CD14-positive monocyte (primary cell): ENCODE results near the gene PPM1H. TPM values are rescaled to one million over a fixed set of nuclear protein-coding genes. Genes with fewer than 3 reads are reported as not detected.

Experiments
- DNase-seq, 3 donors: peaks; one replicate each; pipeline ENCODE4 v3.0.0-alpha.2; 2011 to 2022
- H2AFZ ChIP-seq: 2 replicates; pipeline ENCODE4 v1.6.0; 2012; ENCODE audit warnings: mild to moderate bottlenecking, low read depth, low read length, inconsistent platforms; ENCODE audit not compliant: insufficient read depth, poor library complexity, severe bottlenecking
- H3K27ac ChIP-seq, 2 donors: 1 replicate in 1 of 2; 2 replicates in 1 of 2; pipeline ENCODE4 v1.5.1; 2012 to 2013; ENCODE audit warnings: low read length in 2 of 2, control low read depth in 1 of 2, inconsistent platforms in 1 of 2, low read depth in 1 of 2, mild to moderate bottlenecking in 1 of 2
- H3K27me3 ChIP-seq, 2 donors: one replicate each; pipeline versions ENCODE4 v1.6.0 to v1.6.1; 2011 to 2013; ENCODE audit warnings: low read length in 2 of 2; ENCODE audit not compliant: control insufficient read depth in 2 of 2, insufficient read depth in 2 of 2
- H3K36me3 ChIP-seq, 2 donors: replicated peaks in 1 of 2; 1 replicate in 1 of 2; 2 replicates in 1 of 2; pipeline versions ENCODE4 v1.5.1 to v1.6.1; 2012 to 2013; ENCODE audit warnings: low read length in 2 of 2, control low read depth in 1 of 2, inconsistent platforms in 1 of 2, mild to moderate bottlenecking in 1 of 2; ENCODE audit not compliant: insufficient read depth in 2 of 2, control insufficient read depth in 1 of 2
- H3K4me1 ChIP-seq, 2 donors: 1 replicate in 1 of 2; 2 replicates in 1 of 2; pipeline versions ENCODE4 v1.5.1 to v1.6.1; 2012 to 2013; ENCODE audit warnings: low read length in 2 of 2, control low read depth in 1 of 2, inconsistent platforms in 1 of 2, mild to moderate bottlenecking in 1 of 2, moderate library complexity in 1 of 2; ENCODE audit not compliant: insufficient read depth in 2 of 2, control insufficient read depth in 1 of 2
- H3K4me2 ChIP-seq: replicated peaks from 2 replicates; pipeline ENCODE3; 2012; ENCODE audit warnings: low read length, moderate library complexity, mild to moderate bottlenecking; ENCODE audit not compliant: poor library complexity, severe bottlenecking; ENCODE audit errors: extremely low read depth
- H3K4me3 ChIP-seq, 3 experiments: fragments of 200-600 bp in 1 of 3; sonication (generic) in 1 of 3; replicated peaks in 1 of 3; 1 replicate in 2 of 3; 2 replicates in 1 of 3; pipeline ENCODE4 v1.5.1; 2011 to 2013; ENCODE audit warnings: low read length in 3 of 3, mild to moderate bottlenecking in 3 of 3, control low read depth in 2 of 3, low read depth in 2 of 3, inconsistent platforms in 1 of 3, moderate library complexity in 1 of 3
- H3K79me2 ChIP-seq: 2 replicates; pipeline ENCODE4 v1.6.0; 2012; ENCODE audit warnings: mild to moderate bottlenecking, control low read depth, inconsistent platforms, low read length, moderate library complexity; ENCODE audit not compliant: insufficient read depth
- H3K9ac ChIP-seq: 2 replicates; pipeline ENCODE4 v1.6.0; 2017; ENCODE audit warnings: low read length, mild to moderate bottlenecking; ENCODE audit not compliant: insufficient read depth, poor library complexity, severe bottlenecking
- H3K9me3 ChIP-seq, 2 donors: replicated peaks in 1 of 2; 1 replicate in 1 of 2; 2 replicates in 1 of 2; pipeline versions ENCODE4 v1.5.1 to v1.6.1; 2012 to 2013; ENCODE audit warnings: low read length in 2 of 2, control low read depth in 1 of 2; ENCODE audit not compliant: control insufficient read depth in 1 of 2, insufficient read depth in 1 of 2
- H4K20me1 ChIP-seq: 2 replicates; pipeline ENCODE4 v1.6.0; 2012; ENCODE audit warnings: mild to moderate bottlenecking, low read length, control low read depth, moderate library complexity; ENCODE audit not compliant: insufficient read depth
- H3K27ac Mint-ChIP-seq, 7 donors: one replicate each; pipeline ENCODE4 v1.8.0; 2020; ENCODE audit warnings: mild to moderate bottlenecking in 7 of 7, mixed read lengths in 7 of 7, moderate library complexity in 6 of 7, inconsistent platforms in 2 of 7
- H3K27me3 Mint-ChIP-seq, 3 donors: one replicate each; pipeline ENCODE4 v1.8.0; 2021 to 2022; ENCODE audit warnings: low read depth in 3 of 3, mild to moderate bottlenecking in 3 of 3, mixed read lengths in 3 of 3, moderate library complexity in 3 of 3, inconsistent platforms in 1 of 3
- H3K36me3 Mint-ChIP-seq, 2 donors: one replicate each; pipeline ENCODE4 v1.8.0; 2020; ENCODE audit warnings: mixed read lengths in 2 of 2, inconsistent platforms in 1 of 2, mild to moderate bottlenecking in 1 of 2
- H3K4me1 Mint-ChIP-seq: one replicate; pipeline ENCODE4 v1.8.0; 2020; ENCODE audit warnings: mild to moderate bottlenecking, mixed read lengths
- H3K4me3 Mint-ChIP-seq, 2 donors: one replicate each; pipeline ENCODE4 v1.8.0; 2020; ENCODE audit warnings: mild to moderate bottlenecking in 2 of 2, mixed read lengths in 2 of 2, moderate library complexity in 1 of 2
- H3K9me3 Mint-ChIP-seq, 7 donors: one replicate each; pipeline ENCODE4 v1.8.0; 2020 to 2022; ENCODE audit warnings: mixed read lengths in 7 of 7, mild to moderate bottlenecking in 6 of 7, moderate library complexity in 6 of 7, inconsistent platforms in 2 of 7
- WGBS: methylation state at CpG from one replicate; pipeline ENCODE4 v1.1.5; 2013; ENCODE audit warnings: missing lambda C conversion rate; ENCODE audit not compliant: insufficient coverage; 5-methylcytosine and 5-hydroxymethylcytosine counted together
- intact Hi-C, 2 donors: fragments of 100-400 bp; cut with micrococcal nuclease; formaldehyde crosslinking; loops; one replicate each; pipeline versions ENCODE4 v1.15.0 to v1.15.1; 2023
- polyA plus RNA-seq, 3 donors: library from polyadenylated mRNA; depleted of rRNA in 1 of 3; unstranded in 2 of 3; stranded (reverse) in 1 of 3; fragments of 300-500 nt in 2 of 3; fragments of >200 nt in 1 of 3; fragmentation: Illumina TruSeq in 2 of 3; gene quantifications; 1 replicate in 2 of 3; 2 replicates in 1 of 3; pipeline ENCODE4 v1.2.3, GENCODE V29; 2012 to 2021
- TF ChIP-seq, protein P1 (sequence below): fragments of 200-600 bp; IDR thresholded peaks from one replicate; pipeline ENCODE4 v1.8.0; 2022; ENCODE audit warnings: antibody characterized with exemption, mild to moderate bottlenecking

PPM1H gene
- polyA plus RNA-seq, 3 donors = 1.5 to 2.8 (median 1.9) TPM

GRCh38 chr12:62686938-62687337 is 248.0 kb downstream of the PPM1H start:
- H3K27ac Mint-ChIP-seq = no peak overlapping the region
- H3K9me3 Mint-ChIP-seq = no peaks in the 10 kb centered on the region
- H3K4me2 ChIP-seq = no peak overlapping the region
- no peak overlapping the region for H3K4me3 Mint-ChIP-seq
- H3K36me3 ChIP-seq = no peaks in the 10 kb centered on the region
- H2AFZ ChIP-seq = no peak overlapping the region
- peaks cover 1% of the 10 kb centered on the region for H3K4me1 Mint-ChIP-seq
- no peak for DNase-seq
- peaks cover 27 to 32% of the 10 kb centered on the region in 2 donors for H3K36me3 Mint-ChIP-seq
- H3K27me3 ChIP-seq = no peaks in the 10 kb centered on the region
- TF ChIP-seq, protein P1, sequence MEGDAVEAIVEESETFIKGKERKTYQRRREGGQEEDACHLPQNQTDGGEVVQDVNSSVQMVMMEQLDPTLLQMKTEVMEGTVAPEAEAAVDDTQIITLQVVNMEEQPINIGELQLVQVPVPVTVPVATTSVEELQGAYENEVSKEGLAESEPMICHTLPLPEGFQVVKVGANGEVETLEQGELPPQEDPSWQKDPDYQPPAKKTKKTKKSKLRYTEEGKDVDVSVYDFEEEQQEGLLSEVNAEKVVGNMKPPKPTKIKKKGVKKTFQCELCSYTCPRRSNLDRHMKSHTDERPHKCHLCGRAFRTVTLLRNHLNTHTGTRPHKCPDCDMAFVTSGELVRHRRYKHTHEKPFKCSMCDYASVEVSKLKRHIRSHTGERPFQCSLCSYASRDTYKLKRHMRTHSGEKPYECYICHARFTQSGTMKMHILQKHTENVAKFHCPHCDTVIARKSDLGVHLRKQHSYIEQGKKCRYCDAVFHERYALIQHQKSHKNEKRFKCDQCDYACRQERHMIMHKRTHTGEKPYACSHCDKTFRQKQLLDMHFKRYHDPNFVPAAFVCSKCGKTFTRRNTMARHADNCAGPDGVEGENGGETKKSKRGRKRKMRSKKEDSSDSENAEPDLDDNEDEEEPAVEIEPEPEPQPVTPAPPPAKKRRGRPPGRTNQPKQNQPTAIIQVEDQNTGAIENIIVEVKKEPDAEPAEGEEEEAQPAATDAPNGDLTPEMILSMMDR = no peak
- WGBS = 100% methylated on average over 1 of the region's 3 CpGs
- intact Hi-C loops = no loop called here
- H3K4me3 ChIP-seq = no peak overlapping the region
- no peaks in the 10 kb centered on the region for H3K4me1 ChIP-seq
- no peak overlapping the region for H3K27ac ChIP-seq
- H4K20me1 ChIP-seq = no peaks in the 10 kb centered on the region
- H3K9ac ChIP-seq = no peak overlapping the region
- no peaks in the 10 kb centered on the region for H3K79me2 ChIP-seq
- H3K9me3 ChIP-seq = no peaks in the 10 kb centered on the region
- peaks cover 0 to 1% (median 0%) of the 10 kb centered on the region in 3 donors for H3K27me3 Mint-ChIP-seq

GRCh38 chr12:62684570-62685295 is 250.2 kb downstream of the PPM1H start:
- H2AFZ ChIP-seq = no peak overlapping the region
- Mint-ChIP-seq H3K27ac (no peak overlapping the region), H3K9me3 (peaks cover 0 to 2% (median 0%) of the 10 kb centered on the region in 7 donors), H3K4me3 (no peak overlapping the region), H3K27me3 (peaks cover 0 to 1% (median 0%) of the 10 kb centered on the region in 3 donors), H3K36me3 (peaks cover 18 to 21% of the 10 kb centered on the region in 2 donors), H3K4me1 (peaks cover 10% of the 10 kb centered on the region)
- no peaks in the 10 kb centered on the region for H3K9me3 ChIP-seq
- H3K79me2 ChIP-seq = no peaks in the 10 kb centered on the region
- TF ChIP-seq, protein P1 = no peak
- intact Hi-C loops = no loop called here
- no peak for DNase-seq
- WGBS = 94% methylated on average over 5 of the region's 7 CpGs
- H3K4me2 ChIP-seq = no peak overlapping the region
- no peaks in the 10 kb centered on the region for H3K36me3 ChIP-seq
- peaks cover 0 to 3% of the 10 kb centered on the region in 2 donors for H3K4me1 ChIP-seq
- no peak overlapping the region for H3K4me3 ChIP-seq
- H3K9ac ChIP-seq = no peak overlapping the region
- H4K20me1 ChIP-seq = no peaks in the 10 kb centered on the region
- H3K27ac ChIP-seq = no peak overlapping the region
- no peaks in the 10 kb centered on the region for H3K27me3 ChIP-seq
